ENCODE measurements around the gene SMYD3. TPM values are rescaled to one million over a fixed set of nuclear protein-coding genes. Genes with fewer than 3 reads are reported as not detected.

The SMYD3 gene
- total RNA-seq, 4 donors from 2014 or later: 12.0 to 15.0 (median 13.2) TPM

DNA sequence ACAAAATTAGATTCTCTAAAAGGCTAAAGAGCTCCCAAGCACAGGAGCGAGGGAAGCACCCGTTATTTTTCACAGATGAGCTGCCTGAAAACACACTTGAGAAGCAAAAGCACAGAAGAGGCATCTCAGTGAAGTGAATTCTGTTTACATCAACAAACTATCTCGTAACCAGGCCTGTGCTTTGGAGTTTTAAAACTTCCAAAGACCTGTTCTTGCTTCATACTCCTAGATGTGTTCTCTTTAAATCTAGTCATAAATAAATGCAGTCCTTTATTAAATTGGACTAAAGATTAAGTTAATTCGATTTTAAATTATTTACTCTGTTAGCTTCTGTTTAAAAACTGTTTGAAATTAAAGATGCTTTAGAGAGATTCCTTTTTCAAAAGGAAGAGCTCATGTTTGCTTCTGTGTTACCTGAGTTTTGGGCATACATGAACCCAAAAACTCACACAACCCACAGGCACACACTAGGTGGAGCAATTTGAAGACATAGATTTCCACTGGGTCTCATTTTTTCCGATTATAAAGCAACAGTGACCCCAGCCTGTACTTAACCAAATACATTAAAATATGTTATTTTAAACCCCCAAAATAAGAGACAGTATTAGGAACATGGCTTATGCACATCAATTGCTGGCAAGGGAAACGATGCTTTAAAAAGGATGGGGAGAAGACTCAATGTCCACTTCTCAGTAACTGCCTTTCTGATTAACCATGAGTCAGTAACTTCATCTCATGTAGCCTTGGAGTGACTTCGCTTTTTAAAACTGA, 648.2 kb downstream of the SMYD3 start:
- H3K36me3 ChIP-seq: peaks cover 0 to 18% (median 0%) of the 10 kb centered on the region in 4 donors
- H3K4me3 ChIP-seq: no peak overlapping the region
- TF ChIP-seq EP300 (IDR thresholded peaks at IDR 0.05) (no peak), POLR2AphosphoS5 (IDR thresholded peaks at IDR 0.05) (no peak), POLR2A (IDR thresholded peaks at IDR 0.05; ENCODE audit: low read depth) (no peak)
- TF ChIP-seq, protein P1, sequence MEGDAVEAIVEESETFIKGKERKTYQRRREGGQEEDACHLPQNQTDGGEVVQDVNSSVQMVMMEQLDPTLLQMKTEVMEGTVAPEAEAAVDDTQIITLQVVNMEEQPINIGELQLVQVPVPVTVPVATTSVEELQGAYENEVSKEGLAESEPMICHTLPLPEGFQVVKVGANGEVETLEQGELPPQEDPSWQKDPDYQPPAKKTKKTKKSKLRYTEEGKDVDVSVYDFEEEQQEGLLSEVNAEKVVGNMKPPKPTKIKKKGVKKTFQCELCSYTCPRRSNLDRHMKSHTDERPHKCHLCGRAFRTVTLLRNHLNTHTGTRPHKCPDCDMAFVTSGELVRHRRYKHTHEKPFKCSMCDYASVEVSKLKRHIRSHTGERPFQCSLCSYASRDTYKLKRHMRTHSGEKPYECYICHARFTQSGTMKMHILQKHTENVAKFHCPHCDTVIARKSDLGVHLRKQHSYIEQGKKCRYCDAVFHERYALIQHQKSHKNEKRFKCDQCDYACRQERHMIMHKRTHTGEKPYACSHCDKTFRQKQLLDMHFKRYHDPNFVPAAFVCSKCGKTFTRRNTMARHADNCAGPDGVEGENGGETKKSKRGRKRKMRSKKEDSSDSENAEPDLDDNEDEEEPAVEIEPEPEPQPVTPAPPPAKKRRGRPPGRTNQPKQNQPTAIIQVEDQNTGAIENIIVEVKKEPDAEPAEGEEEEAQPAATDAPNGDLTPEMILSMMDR (IDR thresholded peaks at IDR 0.05): no peak
- DNase-seq (ENCODE audit: extremely low spot score): no peak
- H3K27me3 ChIP-seq: no peaks in the 10 kb centered on the region
- H3K27ac ChIP-seq (replicated peaks in 1 of 4): no peak overlapping the region
- intact Hi-C loops (cut with DNase I): no loop called here
- WGBS: 89% methylated on average over 7 of the region's 7 CpGs
- H3K9me3 ChIP-seq: no peaks in the 10 kb centered on the region
- peaks cover 0 to 18% (median 16%) of the 10 kb centered on the region in 4 donors for H3K4me1 ChIP-seq

DNA sequence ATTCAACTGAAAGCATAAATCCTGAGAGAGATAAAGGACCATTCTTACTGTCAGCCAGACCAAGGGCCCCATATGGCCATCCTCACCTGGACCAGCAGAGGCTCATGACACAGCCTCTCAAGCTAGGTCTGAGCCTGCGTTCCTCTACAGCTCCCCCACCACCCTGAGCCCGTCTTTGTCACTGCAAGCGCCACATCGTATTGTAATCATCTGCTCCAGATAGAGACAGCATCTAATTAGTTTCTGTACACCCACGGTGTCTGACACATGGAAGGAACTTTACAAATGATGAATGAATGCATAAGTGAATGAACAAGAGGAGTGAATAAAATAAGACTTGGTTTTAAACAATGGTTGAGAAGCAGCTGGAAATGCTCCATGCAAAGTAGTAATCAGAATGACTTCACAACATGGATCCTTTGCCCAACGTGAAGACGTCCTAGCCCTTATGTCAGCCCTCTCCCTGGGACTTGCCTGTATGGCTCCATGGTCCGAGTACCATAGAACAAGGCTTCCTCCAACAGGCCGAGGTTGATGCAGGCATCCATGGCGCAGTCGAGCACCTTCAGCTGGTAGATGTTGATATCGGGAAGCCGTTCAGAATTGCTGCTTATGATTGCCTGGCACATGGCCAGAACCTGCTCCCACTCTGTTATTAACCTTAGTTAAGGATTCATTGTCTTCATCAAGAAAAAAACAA, 648.9 kb downstream of the SMYD3 start:
- Histone ChIP-seq H3K27ac (replicated peaks in 1 of 4) (no peak overlapping the region), H3K27me3 (no peaks in the 10 kb centered on the region), H3K36me3 (peaks cover 0 to 13% (median 0%) of the 10 kb centered on the region in 4 donors), H3K9me3 (no peaks in the 10 kb centered on the region), H3K4me1 (peaks cover 0 to 18% (median 16%) of the 10 kb centered on the region in 4 donors), H3K4me3 (no peak overlapping the region)
- no peak for TF ChIP-seq EP300 (IDR thresholded peaks at IDR 0.05)
- TF ChIP-seq POLR2A (IDR thresholded peaks at IDR 0.05; ENCODE audit: low read depth): no peak
- TF ChIP-seq, protein P1 (IDR thresholded peaks at IDR 0.05): no peak
- TF ChIP-seq POLR2AphosphoS5 (IDR thresholded peaks at IDR 0.05): no peak
- WGBS: 90% methylated on average over 13 of the region's 13 CpGs
- no peak for DNase-seq (ENCODE audit: extremely low spot score)
- intact Hi-C loops (cut with DNase I): no loop called here

DNA sequence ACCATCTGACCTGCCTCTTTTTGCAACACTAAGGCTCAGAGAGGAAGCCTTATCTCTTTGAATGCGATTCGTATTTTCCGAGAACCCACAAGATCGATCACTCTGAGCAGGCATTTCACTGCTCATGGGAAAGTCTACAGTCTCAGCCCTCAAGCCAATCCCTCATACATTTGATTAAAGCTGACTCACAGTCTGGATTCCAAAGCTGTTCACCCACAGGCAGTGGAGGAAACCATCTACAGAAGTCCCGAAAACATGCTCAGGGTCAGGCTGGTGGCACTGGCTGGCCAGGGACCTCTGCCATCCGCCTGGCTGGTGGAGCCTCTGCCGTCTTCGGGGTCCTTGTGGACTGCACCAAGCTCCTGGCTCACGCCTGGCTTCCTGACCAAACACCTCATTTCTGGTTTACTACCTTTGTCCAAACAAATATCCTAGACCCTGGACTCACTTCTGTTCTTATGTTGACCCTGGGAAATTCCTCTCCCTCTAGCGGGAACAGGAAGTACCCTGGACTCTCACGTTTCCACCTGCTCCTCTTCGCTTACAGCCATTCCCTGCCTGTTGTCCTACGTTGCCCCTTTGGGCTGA, 650.0 kb downstream of the SMYD3 start:
- TF ChIP-seq EP300 (IDR thresholded peaks at IDR 0.05) (no peak), POLR2A (IDR thresholded peaks at IDR 0.05; ENCODE audit: low read depth) (no peak), POLR2AphosphoS5 (IDR thresholded peaks at IDR 0.05) (no peak)
- TF ChIP-seq, protein P1 (IDR thresholded peaks at IDR 0.05): no peak
- intact Hi-C loops (cut with DNase I): no loop called here
- Histone ChIP-seq H3K4me3 (no peak overlapping the region), H3K27me3 (no peaks in the 10 kb centered on the region), H3K27ac (replicated peaks in 1 of 4) (no peak overlapping the region), H3K36me3 (peaks cover 0 to 8% (median 0%) of the 10 kb centered on the region in 4 donors), H3K9me3 (no peaks in the 10 kb centered on the region), H3K4me1 (peaks cover 0 to 18% (median 16%) of the 10 kb centered on the region in 4 donors)
- DNase-seq (ENCODE audit: extremely low spot score): no peak
- 95% methylated on average over 13 of the region's 13 CpGs for WGBS

DNA sequence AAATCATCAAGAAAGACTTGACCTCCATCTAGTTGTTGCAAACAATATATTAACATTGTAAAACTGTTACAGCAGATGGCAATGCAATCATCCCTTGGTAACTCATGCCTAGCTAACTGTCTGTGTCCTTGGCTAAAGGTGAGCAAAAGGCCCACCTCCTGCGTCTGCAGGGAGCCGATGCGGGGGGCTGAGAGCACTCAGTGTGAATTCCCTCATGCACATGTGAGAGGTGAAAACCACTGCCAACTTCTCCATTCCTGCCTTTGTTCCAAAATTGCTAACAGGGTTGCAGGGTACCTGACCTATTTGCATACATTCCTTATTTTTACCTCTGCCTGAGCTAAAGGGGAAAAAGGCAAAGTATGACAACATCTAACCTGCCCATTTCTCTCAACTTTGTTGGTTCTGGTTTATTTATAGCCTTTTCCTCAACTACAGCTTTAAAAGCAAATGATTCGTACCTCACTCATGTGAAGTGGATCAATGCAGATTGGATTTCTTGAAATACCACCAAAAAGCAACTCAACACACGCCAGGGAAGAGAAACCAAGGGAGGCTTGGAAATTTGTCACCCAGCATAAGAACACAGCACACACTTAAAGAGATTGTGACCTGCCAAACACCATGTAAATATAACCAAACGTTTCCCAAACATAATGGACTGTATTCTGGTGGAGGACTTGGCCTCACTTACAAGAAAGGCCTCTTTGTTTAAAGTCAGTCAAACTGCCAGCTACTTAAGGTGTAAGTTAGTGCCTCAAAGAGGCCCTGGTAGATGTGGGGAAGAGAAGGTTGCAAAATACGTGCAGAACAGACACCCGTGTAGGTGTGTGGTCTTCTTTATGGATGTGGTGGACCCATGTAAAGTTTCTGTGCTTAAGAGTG, 651.0 kb downstream of the SMYD3 start:
- WGBS: 82% methylated on average over 8 of the region's 8 CpGs
- H3K4me1 ChIP-seq: peaks cover 0 to 13% (median 10%) of the 10 kb centered on the region in 4 donors
- DNase-seq (ENCODE audit: extremely low spot score): no peak
- intact Hi-C loops (cut with DNase I): no loop called here
- no peak overlapping the region for H3K27ac ChIP-seq (replicated peaks in 1 of 4)
- H3K4me3 ChIP-seq: no peak overlapping the region
- TF ChIP-seq, protein P1 (IDR thresholded peaks at IDR 0.05): no peak
- no peak for TF ChIP-seq POLR2A (IDR thresholded peaks at IDR 0.05; ENCODE audit: low read depth)
- TF ChIP-seq POLR2AphosphoS5 (IDR thresholded peaks at IDR 0.05): no peak
- no peak for TF ChIP-seq EP300 (IDR thresholded peaks at IDR 0.05)
- H3K9me3 ChIP-seq: no peaks in the 10 kb centered on the region
- peaks cover 0 to 8% (median 0%) of the 10 kb centered on the region in 4 donors for H3K36me3 ChIP-seq
- no peaks in the 10 kb centered on the region for H3K27me3 ChIP-seq
